Measurements from ENCODE around the gene EEF2K.

Gene EEF2K

GRCh38 chr16:22240023-22240710 lies 34.1 kb downstream of the EEF2K start:
- DNase-seq (ENCODE audit: low spot score) (no peak), FAIRE-seq (no peak)

DNA sequence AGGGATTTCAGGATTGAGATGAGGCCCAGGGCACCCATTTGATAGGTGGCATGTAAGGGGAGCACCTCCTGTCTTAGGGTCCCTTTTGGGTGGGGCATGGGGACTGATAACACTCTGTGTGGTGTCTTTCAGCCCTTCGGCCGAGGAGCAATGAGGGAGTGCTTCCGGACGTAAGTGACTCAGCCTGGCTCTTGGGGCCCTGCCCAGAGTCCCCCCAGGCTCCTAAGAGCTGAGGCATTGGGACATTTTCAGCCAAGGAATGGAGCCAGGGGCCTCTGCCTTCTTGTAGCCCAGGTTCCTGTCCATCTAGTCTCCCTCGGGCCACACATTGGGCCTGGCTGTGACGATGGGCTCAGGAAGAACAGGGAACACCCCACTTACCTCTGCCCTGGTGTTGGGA lies 44.4 kb downstream of the EEF2K start:
- DNase-seq (ENCODE audit: low spot score) (no peak), FAIRE-seq (no peak)

DNA sequence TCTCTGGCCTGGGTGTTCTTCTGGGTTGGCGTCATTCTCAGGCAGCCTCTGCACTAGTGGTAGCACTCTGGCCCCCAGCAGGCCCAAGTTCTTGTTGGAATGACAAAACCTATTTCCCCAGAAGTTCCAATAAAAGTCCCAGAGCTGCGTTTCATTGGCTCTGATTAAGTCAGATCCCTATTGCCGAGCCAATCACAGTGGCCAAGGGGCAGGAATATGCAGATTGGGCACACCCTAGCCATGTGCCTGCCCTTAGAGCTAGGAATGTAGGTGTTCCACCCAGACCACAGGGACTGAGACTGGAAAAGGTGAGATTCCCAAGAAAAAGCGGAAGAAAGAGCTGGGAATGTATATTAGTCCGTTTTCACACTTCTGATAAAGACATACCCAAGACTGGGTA lies 46.2 kb downstream of the EEF2K start:
- no peak for DNase-seq (ENCODE audit: low spot score)

GRCh38 chr16:22253272-22253671 lies 47.2 kb downstream of the EEF2K start:
- FAIRE-seq: no peak

More for the DNA sequence above, 46.2 kb downstream of the EEF2K start:
- no peak for FAIRE-seq

DNA sequence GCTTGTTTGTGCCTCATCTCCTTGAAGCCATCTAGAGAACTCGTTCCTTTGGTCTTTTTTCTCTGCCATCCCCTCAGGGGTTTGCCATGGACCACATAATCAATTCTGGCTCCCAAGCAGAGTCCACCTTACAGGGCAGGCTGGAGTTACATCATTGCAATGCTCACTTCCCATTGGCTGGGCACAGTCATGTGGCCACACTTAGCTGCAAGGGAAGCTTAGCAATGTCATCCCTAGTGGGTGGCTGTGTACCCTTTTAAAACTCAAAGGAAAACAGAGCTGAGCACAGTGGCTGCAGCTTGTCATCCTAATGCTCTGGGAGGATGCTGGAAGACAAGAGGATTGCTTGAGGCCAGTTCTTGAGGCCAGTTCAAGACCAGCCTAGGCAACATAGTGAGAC lies 49.3 kb downstream of the EEF2K start:
- DNase-seq (ENCODE audit: low spot score): no peak
- no peak for FAIRE-seq

More at GRCh38 chr16:22253272-22253671, 47.2 kb downstream of the EEF2K start:
- DNase-seq (ENCODE audit: low spot score): no peak

GRCh38 chr16:22257440-22257839 lies 51.4 kb downstream of the EEF2K start:
- DNase-seq (ENCODE audit: low spot score) (no peak), FAIRE-seq (no peak)

DNA sequence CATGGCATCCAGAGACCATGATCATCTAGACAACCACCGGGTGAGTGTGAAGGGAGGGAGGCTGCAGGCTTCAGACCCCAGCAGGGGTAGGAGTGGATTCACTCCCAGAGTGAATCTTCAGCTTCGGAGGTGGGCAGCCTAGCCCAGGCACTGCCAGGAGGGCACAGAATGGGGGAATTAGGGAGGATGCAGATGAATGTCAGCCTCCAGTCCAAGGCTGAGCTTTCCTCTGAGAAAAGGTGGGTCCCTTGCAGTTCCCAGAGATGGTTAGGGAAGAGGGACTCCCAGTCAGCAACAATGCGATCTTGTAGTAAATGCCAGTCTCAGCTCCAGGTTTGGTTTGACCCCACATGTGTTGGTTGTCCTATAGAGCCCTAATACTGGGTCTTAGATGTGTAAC lies 54.4 kb downstream of the EEF2K start:
- DNase-seq (ENCODE audit: low spot score) (no peak), FAIRE-seq (no peak)

GRCh38 chr16:22262460-22262859 lies 56.4 kb downstream of the EEF2K start:
- FAIRE-seq (no peak), DNase-seq (ENCODE audit: low spot score) (no peak)

DNA sequence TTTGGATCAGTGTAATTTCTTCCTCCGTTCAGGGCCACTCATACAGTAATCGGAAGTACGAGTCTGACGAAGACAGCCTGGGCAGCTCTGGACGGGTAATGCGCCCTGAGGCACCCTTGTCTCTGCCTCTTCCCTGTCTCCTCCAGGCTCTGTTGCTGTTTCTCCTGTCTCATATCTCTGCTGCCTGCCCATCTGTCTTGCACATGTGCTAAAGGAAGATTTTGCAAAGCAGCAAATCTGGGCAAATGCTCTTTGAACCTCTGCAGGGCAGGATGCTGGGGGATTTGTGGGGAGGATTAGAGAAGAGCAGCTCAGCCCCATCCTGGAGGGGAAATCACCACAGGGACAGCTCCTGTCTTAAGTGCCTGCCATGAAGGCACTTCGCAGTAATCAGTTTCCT lies 58.7 kb downstream of the EEF2K start:
- DNase-seq (ENCODE audit: low spot score) (no peak), FAIRE-seq (no peak)

DNA sequence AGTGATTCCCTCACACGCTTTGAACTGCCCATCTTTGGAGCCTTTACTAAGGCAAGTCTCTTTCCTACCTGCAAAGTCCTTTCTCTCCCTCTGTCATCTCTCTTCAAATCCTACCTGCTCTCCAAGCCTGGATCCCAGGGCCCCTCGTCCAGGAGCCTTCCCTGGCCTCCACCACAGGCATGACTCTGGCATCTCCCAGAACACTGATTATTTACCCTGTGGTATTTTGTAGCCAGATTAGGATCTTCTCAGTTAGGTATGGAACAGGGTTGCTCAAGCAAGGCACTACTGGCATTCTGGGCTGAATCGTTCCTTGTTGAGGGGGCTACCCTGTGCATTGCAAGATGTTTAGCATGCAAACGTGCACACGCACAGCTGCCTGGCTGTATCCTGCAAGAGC lies 59.3 kb downstream of the EEF2K start:
- FAIRE-seq (no peak), DNase-seq (ENCODE audit: low spot score) (no peak)

- DNase-seq (ENCODE audit: low spot score) (no peak), FAIRE-seq (no peak)
Observed at GRCh38 chr16:22266546-22266945, 60.5 kb downstream of the EEF2K start.

DNA sequence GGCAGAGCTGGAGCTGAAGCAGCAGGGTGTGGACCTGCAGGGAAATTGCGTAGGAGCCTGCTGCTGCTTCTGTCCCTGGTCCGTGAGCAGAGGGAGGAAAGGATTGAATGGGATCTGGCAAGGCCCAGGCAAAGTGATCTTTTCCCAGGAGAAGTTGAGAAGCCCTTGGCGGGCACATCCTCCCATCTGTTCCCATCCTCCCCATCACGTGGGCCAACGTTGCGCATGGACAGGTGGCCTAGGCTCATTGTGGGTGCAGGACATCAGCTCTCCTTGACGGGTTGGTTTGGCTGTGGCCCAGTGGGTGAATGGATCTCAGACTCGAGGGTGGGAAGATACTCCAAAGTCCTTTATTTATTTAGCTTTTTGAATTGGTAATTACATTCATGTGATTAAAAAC lies 61.7 kb downstream of the EEF2K start:
- DNase-seq (ENCODE audit: low spot score) (no peak), FAIRE-seq (no peak)

DNA sequence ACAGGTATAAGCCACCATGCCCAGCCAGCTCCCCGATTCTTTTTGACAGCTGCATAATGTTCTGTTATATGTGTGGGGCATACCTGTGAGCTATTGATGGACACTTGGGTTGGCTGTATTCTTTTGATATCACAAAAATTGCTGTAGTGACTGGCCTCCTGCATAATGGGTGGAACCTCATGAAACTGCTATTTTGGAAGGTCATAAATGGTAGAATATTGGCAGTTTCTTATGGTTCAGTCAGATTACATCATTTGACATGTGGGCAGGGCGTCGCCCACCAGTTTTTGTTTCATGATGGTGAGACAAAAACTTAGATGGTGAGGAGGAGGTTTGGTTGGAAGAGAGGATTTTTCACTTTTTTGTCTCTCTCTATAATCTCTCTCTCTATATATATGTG lies 64.4 kb downstream of the EEF2K start:
- FAIRE-seq (no peak), DNase-seq (ENCODE audit: low spot score) (no peak)

GRCh38 chr16:22272870-22273650 lies 67.0 kb downstream of the EEF2K start:
- no peak for DNase-seq (ENCODE audit: low spot score)
- FAIRE-seq: no peak

GRCh38 chr16:22274916-22275315 lies 68.8 kb downstream of the EEF2K start:
- no peak for FAIRE-seq
- no peak for DNase-seq (ENCODE audit: low spot score)

DNA sequence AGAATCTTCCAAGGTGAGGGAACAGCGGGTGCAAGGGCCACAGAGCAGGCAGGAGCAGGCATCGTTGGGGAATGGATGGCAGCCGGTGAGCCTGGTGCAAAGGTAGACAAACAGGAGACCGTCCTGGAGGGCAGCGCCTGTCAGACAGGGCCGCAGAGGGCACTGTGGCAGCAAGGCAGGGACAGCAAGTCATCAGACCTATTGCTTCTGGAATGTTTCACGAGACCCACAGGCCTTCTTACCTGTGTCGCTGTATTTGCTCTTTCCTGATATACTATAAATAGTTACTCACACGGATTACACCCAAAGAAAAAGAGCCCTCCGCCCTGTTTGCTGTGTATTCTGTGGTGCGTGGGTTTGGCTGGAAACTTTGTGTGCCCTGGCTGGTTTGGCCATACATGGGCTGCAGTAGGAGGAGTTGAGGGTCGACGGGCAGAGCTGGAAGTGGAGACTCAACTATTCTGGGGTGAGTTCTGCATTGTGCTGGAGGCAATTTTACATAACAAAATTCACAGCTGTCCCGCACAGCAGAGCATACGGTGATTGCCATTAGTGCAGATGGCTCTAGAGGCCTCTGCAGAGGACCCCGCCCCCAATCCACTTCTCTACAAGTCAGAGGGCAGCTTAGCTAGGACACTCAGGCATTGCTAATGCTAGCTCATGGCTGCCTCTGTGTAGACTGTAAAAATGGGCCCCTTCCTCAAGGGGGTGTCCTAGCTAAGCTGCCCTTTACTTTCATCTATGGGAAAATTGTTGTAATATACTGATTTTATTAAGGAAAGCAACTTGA lies 72.6 kb downstream of the EEF2K start:
- FAIRE-seq: no peak

GRCh38 chr16:22282254-22282892 lies 76.3 kb downstream of the EEF2K start:
- FAIRE-seq (no peak), DNase-seq (ENCODE audit: low spot score) (no peak)

More for the DNA sequence above, 72.6 kb downstream of the EEF2K start:
- no peak for DNase-seq (ENCODE audit: low spot score)

GRCh38 chr16:22284637-22285036 lies 78.6 kb downstream of the EEF2K start:
- DNase-seq (ENCODE audit: low spot score) (no peak), FAIRE-seq (no peak)

- DNase-seq (ENCODE audit: low spot score) (no peak), FAIRE-seq (no peak)
Observed at GRCh38 chr16:22285080-22285479, 79.0 kb downstream of the EEF2K start.

DNA sequence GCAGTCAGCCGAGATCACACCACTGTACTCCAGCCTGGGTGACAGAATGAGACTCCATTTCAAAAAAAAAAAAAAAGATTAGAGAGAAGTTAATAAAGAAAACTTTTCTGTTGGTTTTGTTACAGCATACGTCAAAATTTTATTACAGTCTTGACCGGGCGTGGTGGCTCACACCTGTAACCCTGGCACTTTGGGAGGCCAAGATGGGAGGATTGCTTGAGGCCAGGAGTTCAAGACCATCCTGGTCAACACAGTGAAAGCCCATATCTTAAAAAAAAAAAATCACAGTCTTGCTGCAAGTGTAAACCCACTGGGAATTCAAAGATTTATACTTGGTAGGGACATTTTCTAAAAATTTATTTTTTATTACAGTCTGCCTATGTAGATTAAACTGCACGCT lies 84.9 kb downstream of the EEF2K start:
- no peak for FAIRE-seq
- DNase-seq (ENCODE audit: low spot score): no peak

- FAIRE-seq (no peak), DNase-seq (ENCODE audit: low spot score) (no peak)
Observed at GRCh38 chr16:22291860-22292318, 85.8 kb downstream of the EEF2K start.

DNA sequence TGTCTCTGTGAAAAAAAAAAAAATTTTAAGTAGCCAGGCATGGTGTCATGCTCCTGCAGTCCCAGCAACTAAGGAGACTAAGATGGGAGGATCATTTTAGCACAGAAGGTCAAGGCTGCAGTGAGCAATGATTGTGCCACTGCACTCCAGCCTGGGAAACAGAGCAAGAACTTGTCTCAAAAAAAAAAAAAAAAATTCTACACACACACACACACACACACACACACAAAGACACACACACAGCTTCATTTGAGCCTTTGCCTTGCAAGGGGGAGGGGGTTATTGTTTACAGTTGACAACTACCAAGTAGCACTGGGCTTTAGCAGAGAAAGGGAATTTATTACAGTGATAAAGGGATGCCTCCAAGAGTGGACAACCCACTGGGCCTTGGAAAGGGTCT lies 86.2 kb downstream of the EEF2K start:
- DNase-seq (ENCODE audit: low spot score) (no peak), FAIRE-seq (no peak)
